ENCODE measurements around the gene LCN9.

DNA sequence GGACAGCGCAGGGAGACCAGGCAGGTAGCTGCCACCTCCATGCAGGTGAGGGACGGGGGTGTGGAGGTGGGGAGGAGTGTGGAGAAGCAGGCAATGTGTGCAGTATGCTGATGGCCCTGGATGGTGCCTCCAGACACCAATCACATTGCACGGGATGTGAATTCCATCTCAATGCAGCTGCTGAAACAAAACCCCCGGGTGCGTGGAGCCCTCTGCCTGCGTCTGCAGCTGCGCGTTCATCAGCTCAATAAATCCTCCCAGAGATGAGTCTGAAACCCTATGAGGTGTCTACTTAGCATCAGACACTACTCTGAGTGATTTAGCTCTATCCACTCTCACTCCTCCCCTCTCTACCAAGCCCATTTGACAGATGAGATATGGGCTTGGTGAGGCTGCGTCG, 25.9 kb downstream of the LCN9 start:
- TF ChIP-seq POLR2A (IDR thresholded peaks at IDR 0.05) (no peak), EP300 (IDR thresholded peaks at IDR 0.05) (no peak)
